Keratinocyte (primary cell): ENCODE results near the gene CCDC69. TPM values are rescaled to one million over a fixed set of nuclear protein-coding genes. Genes with fewer than 3 reads are reported as not detected.

Experiments
- DNase-seq: peaks from one replicate; pipeline ENCODE4 v3.0.0-alpha.2; 2011; ENCODE audit warnings: low read depth, missing footprints, low spot score
- FAIRE-seq: peaks from 2 replicates; lab custom pipeline; 2011; peaks lifted over from hg19 to GRCh38; lab: Jason Lieb, UNC
- H2AFZ ChIP-seq: 2 replicates; pipeline ENCODE4 v1.6.0; 2012; ENCODE audit warnings: low read length, control low read depth, inconsistent platforms; ENCODE audit not compliant: control insufficient read depth
- H3K27ac ChIP-seq: 2 replicates; pipeline ENCODE4 v1.5.1; 2011; ENCODE audit warnings: low read length; ENCODE audit not compliant: control insufficient read depth, insufficient read depth
- H3K27me3 ChIP-seq: 3 replicates; pipeline ENCODE4 v1.6.0; 2011; ENCODE audit warnings: low read length; ENCODE audit not compliant: control insufficient read depth, insufficient read depth; ENCODE audit errors: extremely low read depth
- H3K36me3 ChIP-seq, 2 experiments: 2 replicates in 1 of 2; 3 replicates in 1 of 2; pipeline ENCODE4 v1.5.1; 2011; ENCODE audit warnings: low read length in 2 of 2, mild to moderate bottlenecking in 1 of 2; ENCODE audit not compliant: control insufficient read depth in 2 of 2, insufficient read depth in 2 of 2; ENCODE audit errors: extremely low read depth in 1 of 2
- H3K4me1 ChIP-seq: 3 replicates; pipeline ENCODE4 v1.5.1; 2011; ENCODE audit warnings: low read length; ENCODE audit not compliant: control insufficient read depth, insufficient read depth; ENCODE audit errors: extremely low read depth
- H3K4me2 ChIP-seq: 3 replicates; pipeline ENCODE4 v1.6.0; 2011; ENCODE audit warnings: low read depth, low read length; ENCODE audit not compliant: control insufficient read depth, insufficient read depth; ENCODE audit errors: extremely low read depth
- H3K4me3 ChIP-seq, 3 experiments: fragments of 200-600 bp in 1 of 3; sonication (generic) in 1 of 3; 2 replicates in 2 of 3; 3 replicates in 1 of 3; pipeline ENCODE4 v1.5.1; 2011 to 2016; ENCODE audit warnings: low read length in 3 of 3, mild to moderate bottlenecking in 3 of 3, control low read depth in 2 of 3, inconsistent platforms in 1 of 3, low read depth in 1 of 3, mixed read lengths in 1 of 3, mixed run types in 1 of 3, moderate library complexity in 1 of 3; ENCODE audit not compliant: control insufficient read depth in 2 of 3, insufficient read depth in 2 of 3; ENCODE audit errors: extremely low read depth in 1 of 3
- H3K79me2 ChIP-seq: 2 replicates; pipeline ENCODE4 v1.6.0; 2012; ENCODE audit warnings: low read length; ENCODE audit not compliant: control insufficient read depth, insufficient read depth
- H3K9ac ChIP-seq: 3 replicates; pipeline ENCODE4 v1.6.0; 2011; ENCODE audit warnings: low read length; ENCODE audit not compliant: control insufficient read depth, insufficient read depth; ENCODE audit errors: extremely low read depth
- H3K9me1 ChIP-seq: 3 replicates; pipeline ENCODE4 v1.6.0; 2011; ENCODE audit warnings: low read length; ENCODE audit not compliant: control insufficient read depth, insufficient read depth; ENCODE audit errors: extremely low read depth
- H3K9me3 ChIP-seq: 2 replicates; pipeline ENCODE4 v1.5.1; 2012; ENCODE audit warnings: low read depth, low read length; ENCODE audit not compliant: control insufficient read depth
- H4K20me1 ChIP-seq: 3 replicates; pipeline ENCODE4 v1.6.0; 2011; ENCODE audit warnings: low read length; ENCODE audit not compliant: control insufficient read depth, insufficient read depth; ENCODE audit errors: extremely low read depth
- CTCF ChIP-seq, 3 experiments: IDR thresholded peaks in 1 of 3; conservative IDR thresholded peaks in 1 of 3; optimal IDR thresholded peaks in 1 of 3; 2 replicates in 2 of 3; 3 replicates in 1 of 3; pipeline versions ENCODE3 to v1.5.1; 2011; ENCODE audit warnings: low read length in 3 of 3, mild to moderate bottlenecking in 3 of 3, moderate library complexity in 2 of 3, control low read depth in 1 of 3, inconsistent platforms in 1 of 3; ENCODE audit not compliant: insufficient read depth in 2 of 3; ENCODE audit errors: extremely low read depth in 1 of 3
- EZH2 ChIP-seq: IDR thresholded peaks from one replicate; pipeline ENCODE4 v1.6.1; 2012; ENCODE audit warnings: inconsistent platforms, mild to moderate bottlenecking, low read length, moderate library complexity
- dilution Hi-C: fragments of 300-500 bp; cut with MboI; formaldehyde crosslinking; loops from one replicate; pipeline ENCODE4 v1.7.0; 2020; ENCODE audit warnings: low sequenced_read_pairs; ENCODE audit not compliant: extremely low pct_ligation_motif_present
- polyA plus RNA-seq, 5 experiments: library from polyadenylated mRNA; depleted of rRNA in 3 of 5; stranded (reverse) in 3 of 5; stranded (forward) in 1 of 5; unstranded in 1 of 5; fragments of >200 nt; gene quantifications; 1 replicate in 1 of 5; 2 replicates in 3 of 5; 3 replicates in 1 of 5; pipeline versions ENCODE4 v1.2.1 to v1.2.3, GENCODE V29; 2011 to 2012; ENCODE audit warnings: missing spikeins in 2 of 5, low read depth in 1 of 5, low replicate concordance in 1 of 5

Gene CCDC69
- polyA plus RNA-seq, 1 donor (not counting 4 experiments of a cell fraction or from before 2014, with no cell fraction given) = 4.1 TPM

- Histone ChIP-seq H3K36me3 (no peaks in the 10 kb centered on the region), H2AFZ (no peak overlapping the region), H3K9me3 (no peaks in the 10 kb centered on the region), H3K9me1 (no peaks in the 10 kb centered on the region), H3K27ac (no peak overlapping the region), H3K79me2 (no peaks in the 10 kb centered on the region), H4K20me1 (no peaks in the 10 kb centered on the region), H3K4me3 (no peak overlapping the region), H3K4me2 (no peak overlapping the region), H3K9ac (no peak overlapping the region), H3K27me3 (no peaks in the 10 kb centered on the region), H3K4me1 (peaks cover 5% of the 10 kb centered on the region)
- TF ChIP-seq CTCF (optimal IDR thresholded peaks at IDR 0.05 in 1 of 3, IDR thresholded peaks at IDR 0.05 in 1 of 3, conservative IDR thresholded peaks at IDR 0.05 in 1 of 3; ENCODE audit: extremely low read depth in 1 of 3, insufficient read depth in 2 of 3, low read length in 3 of 3) (no peak), EZH2 (no peak)
- dilution Hi-C loops = no loop called here
- FAIRE-seq = no peak
- no peak for DNase-seq
These were observed 8.4 kb downstream of the CCDC69 start for GRCh38 chr5:151215546-151215880.

- DNase-seq (no peak), FAIRE-seq (no peak)
- dilution Hi-C loops = no loop called here
- Histone ChIP-seq H3K4me1 (peaks cover 5% of the 10 kb centered on the region), H3K9ac (no peak overlapping the region), H3K36me3 (no peaks in the 10 kb centered on the region), H3K9me3 (no peaks in the 10 kb centered on the region), H3K27me3 (no peaks in the 10 kb centered on the region), H3K4me2 (no peak overlapping the region), H3K27ac (no peak overlapping the region), H3K4me3 (no peak overlapping the region), H2AFZ (no peak overlapping the region), H4K20me1 (no peaks in the 10 kb centered on the region), H3K9me1 (no peaks in the 10 kb centered on the region), H3K79me2 (no peaks in the 10 kb centered on the region)
- TF ChIP-seq EZH2 = no peak
- TF ChIP-seq CTCF (optimal IDR thresholded peaks at IDR 0.05 in 1 of 3, IDR thresholded peaks at IDR 0.05 in 1 of 3, conservative IDR thresholded peaks at IDR 0.05 in 1 of 3; ENCODE audit: extremely low read depth in 1 of 3, insufficient read depth in 2 of 3, low read length in 3 of 3) = no peak
These were observed 9.0 kb downstream of the CCDC69 start for GRCh38 chr5:151214614-151215545.
